Parathyroid adenoma (tissue), 2 donors: ENCODE measurements around the gene EPHB4.
"Not testable (repeated sequence)": the region's sequence is repeated elsewhere in the genome, so short reads cannot be mapped to it uniquely, and the experiment has no call there.

Source experiments
- H2AFZ ChIP-seq: fragments of 300-600 bp; sonication (generic); one replicate; pipeline ENCODE4 v1.7.0; 2017; ENCODE audit warnings: antibody characterized with exemption, mild to moderate bottlenecking
- H3K27ac ChIP-seq: fragments of 300-600 bp; sonication (generic); one replicate; pipeline ENCODE4 v1.7.0; 2017
- H3K27me3 ChIP-seq: fragments of 300-600 bp; sonication (generic); one replicate; pipeline ENCODE4 v1.7.0; 2017; ENCODE audit warnings: low read length; ENCODE audit not compliant: control insufficient read depth, insufficient read depth
- H3K36me3 ChIP-seq: fragments of 300-600 bp; sonication (generic); one replicate; pipeline ENCODE4 v1.7.0; 2017; ENCODE audit warnings: low read length; ENCODE audit not compliant: control insufficient read depth, insufficient read depth
- H3K4me1 ChIP-seq: fragments of 300-600 bp; sonication (generic); one replicate; pipeline ENCODE4 v1.7.0; 2017; ENCODE audit warnings: control low read depth
- H3K4me2 ChIP-seq: fragments of 300-600 bp; sonication (generic); one replicate; pipeline ENCODE4 v1.7.0; 2017; ENCODE audit warnings: low read length
- H3K4me3 ChIP-seq: fragments of 300-600 bp; sonication (generic); one replicate; pipeline ENCODE4 v1.7.0; 2017; ENCODE audit warnings: low read depth, low read length
- H3K79me2 ChIP-seq: fragments of 300-600 bp; sonication (generic); one replicate; pipeline ENCODE4 v1.7.0; 2017; ENCODE audit warnings: control low read depth
- H3K9ac ChIP-seq: fragments of 300-600 bp; sonication (generic); one replicate; pipeline ENCODE4 v1.7.0; 2017; ENCODE audit warnings: mild to moderate bottlenecking
- H3K9me3 ChIP-seq: fragments of 300-600 bp; sonication (generic); one replicate; pipeline ENCODE4 v1.7.0; 2017; ENCODE audit warnings: low read length; ENCODE audit not compliant: control insufficient read depth
- TF ChIP-seq, protein P1 (sequence below): fragments of 300-600 bp; sonication (generic); IDR thresholded peaks from one replicate; pipeline ENCODE4 v1.7.0; 2017; ENCODE audit warnings: antibody characterized with exemption, mild to moderate bottlenecking
- donor health status: primary hyperparathyroidism.

EPHB4 gene

DNA sequence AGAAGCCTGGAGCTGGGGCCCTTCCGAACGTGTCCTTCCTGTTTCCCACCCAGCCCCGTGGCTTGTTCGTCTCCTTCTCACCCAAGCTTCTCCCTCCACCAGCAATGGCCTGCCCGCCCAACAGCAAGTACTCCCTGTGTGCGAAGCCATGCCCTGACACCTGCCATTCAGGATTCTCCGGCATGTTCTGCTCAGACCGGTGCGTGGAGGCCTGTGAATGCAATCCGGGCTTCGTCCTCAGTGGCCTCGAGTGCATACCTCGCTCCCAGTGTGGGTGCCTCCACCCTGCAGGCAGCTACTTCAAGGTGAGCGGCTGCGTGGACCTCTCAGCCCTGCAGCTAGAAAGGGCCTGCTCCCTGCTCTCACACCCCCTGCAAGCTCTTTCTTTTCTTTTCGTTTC, 62.1 kb downstream of the EPHB4 start:
- Histone ChIP-seq H3K4me2 (no peak overlapping the region), H3K36me3 (no peaks in the 10 kb centered on the region), H3K79me2 (no peaks in the 10 kb centered on the region), H3K4me3 (no peak overlapping the region), H3K4me1 (no peaks in the 10 kb centered on the region), H3K27ac (no peak overlapping the region), H2AFZ (no peak overlapping the region), H3K9me3 (no peaks in the 10 kb centered on the region), H3K27me3 (no peaks in the 10 kb centered on the region), H3K9ac (no peak overlapping the region)
- TF ChIP-seq, protein P1, sequence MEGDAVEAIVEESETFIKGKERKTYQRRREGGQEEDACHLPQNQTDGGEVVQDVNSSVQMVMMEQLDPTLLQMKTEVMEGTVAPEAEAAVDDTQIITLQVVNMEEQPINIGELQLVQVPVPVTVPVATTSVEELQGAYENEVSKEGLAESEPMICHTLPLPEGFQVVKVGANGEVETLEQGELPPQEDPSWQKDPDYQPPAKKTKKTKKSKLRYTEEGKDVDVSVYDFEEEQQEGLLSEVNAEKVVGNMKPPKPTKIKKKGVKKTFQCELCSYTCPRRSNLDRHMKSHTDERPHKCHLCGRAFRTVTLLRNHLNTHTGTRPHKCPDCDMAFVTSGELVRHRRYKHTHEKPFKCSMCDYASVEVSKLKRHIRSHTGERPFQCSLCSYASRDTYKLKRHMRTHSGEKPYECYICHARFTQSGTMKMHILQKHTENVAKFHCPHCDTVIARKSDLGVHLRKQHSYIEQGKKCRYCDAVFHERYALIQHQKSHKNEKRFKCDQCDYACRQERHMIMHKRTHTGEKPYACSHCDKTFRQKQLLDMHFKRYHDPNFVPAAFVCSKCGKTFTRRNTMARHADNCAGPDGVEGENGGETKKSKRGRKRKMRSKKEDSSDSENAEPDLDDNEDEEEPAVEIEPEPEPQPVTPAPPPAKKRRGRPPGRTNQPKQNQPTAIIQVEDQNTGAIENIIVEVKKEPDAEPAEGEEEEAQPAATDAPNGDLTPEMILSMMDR = no peak

DNA sequence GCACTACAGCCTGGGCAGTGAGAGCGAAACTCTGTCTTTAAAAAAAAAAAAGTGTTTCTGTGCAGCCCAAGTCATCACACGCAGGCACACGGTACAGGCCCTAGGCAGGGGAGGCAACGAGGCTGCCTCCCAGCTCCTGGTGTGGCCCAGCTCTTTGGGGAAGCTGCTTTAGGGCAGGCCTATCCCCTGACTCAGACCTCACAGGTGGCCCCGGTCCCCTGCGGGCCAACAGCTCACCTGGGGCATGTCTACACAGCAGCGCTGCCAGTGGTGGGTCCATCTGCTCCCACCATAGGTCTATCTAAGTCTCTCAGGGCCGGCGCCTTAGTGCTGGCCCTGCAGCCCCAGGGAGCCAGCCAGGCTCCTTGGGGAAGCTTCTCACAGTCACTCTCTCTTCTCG, 62.5 kb downstream of the EPHB4 start:
- H3K27me3 ChIP-seq = no peaks in the 10 kb centered on the region
- no peaks in the 10 kb centered on the region for H3K79me2 ChIP-seq
- H3K4me2 ChIP-seq = no peak overlapping the region
- H3K27ac ChIP-seq = no peak overlapping the region
- no peaks in the 10 kb centered on the region for H3K4me1 ChIP-seq
- no peak overlapping the region for H3K9ac ChIP-seq
- no peak overlapping the region for H2AFZ ChIP-seq
- no peaks in the 10 kb centered on the region for H3K36me3 ChIP-seq
- no peak overlapping the region for H3K4me3 ChIP-seq
- H3K9me3 ChIP-seq = no peaks in the 10 kb centered on the region
- TF ChIP-seq, protein P1 = no peak

DNA sequence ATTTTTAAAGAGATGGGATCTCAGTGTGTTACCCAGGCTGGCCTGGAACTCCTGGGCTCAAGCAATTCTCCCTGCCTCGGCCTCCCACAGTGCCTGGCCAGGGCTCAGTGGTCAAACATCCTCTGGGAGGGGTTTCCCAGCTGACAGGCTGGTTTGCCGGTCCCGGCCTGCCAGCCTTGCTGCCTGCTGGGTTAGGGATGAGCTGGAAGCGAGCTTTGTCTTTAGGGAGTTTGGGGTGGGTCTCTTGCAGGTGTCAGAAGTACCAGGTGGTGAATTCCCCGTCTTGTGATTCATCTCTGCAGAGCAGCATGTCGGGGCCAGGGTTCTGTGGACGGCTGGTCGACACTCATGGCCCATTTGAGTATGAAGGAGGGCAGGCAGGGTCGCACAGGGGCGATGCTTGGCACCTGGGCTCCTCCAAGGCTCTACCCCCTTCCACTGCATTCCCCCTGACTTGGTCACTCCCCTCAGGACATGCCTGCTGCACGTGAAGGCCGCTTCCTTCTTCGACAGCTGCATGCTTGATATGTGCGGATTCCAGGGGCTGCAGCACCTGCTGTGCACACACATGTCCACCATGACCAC, 63.7 kb downstream of the EPHB4 start:
- Histone ChIP-seq H3K27me3 (no peaks in the 10 kb centered on the region), H3K36me3 (no peaks in the 10 kb centered on the region), H3K4me3 (no peak overlapping the region)

DNA sequence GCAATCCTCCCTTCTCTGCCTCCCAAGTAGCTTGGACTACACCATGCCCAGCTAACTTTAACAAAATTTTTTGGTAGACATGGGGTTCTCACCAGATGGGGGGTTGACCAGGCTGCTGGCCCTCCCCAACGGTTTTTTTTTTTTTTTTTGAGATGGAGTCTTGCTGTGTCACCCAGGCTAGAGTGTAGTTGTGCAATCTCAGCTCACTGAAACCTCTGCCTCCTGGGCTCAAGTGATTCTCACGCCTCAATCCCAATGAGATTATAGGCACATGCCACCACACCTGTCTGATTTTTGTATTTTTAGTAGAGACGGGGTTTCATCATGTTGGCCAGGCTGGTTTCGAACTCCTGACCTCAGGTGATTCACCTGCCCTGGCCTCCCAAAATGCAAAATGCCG, 64.5 kb downstream of the EPHB4 start:
- H3K4me1 ChIP-seq, H3K9me3 ChIP-seq, H3K79me2 ChIP-seq, H3K4me2 ChIP-seq, H3K9ac ChIP-seq, H3K36me3 ChIP-seq, H3K4me3 ChIP-seq, H2AFZ ChIP-seq, H3K27ac ChIP-seq, H3K27me3 ChIP-seq: not testable (repeated sequence)

More for the DNA sequence above, 63.7 kb downstream of the EPHB4 start:
- Histone ChIP-seq H3K4me1 (no peaks in the 10 kb centered on the region), H3K9me3 (no peaks in the 10 kb centered on the region), H3K79me2 (no peaks in the 10 kb centered on the region), H3K9ac (no peak overlapping the region), H3K4me2 (no peak overlapping the region), H2AFZ (no peak overlapping the region), H3K27ac (no peak overlapping the region)
- TF ChIP-seq, protein P1 = no peak

DNA sequence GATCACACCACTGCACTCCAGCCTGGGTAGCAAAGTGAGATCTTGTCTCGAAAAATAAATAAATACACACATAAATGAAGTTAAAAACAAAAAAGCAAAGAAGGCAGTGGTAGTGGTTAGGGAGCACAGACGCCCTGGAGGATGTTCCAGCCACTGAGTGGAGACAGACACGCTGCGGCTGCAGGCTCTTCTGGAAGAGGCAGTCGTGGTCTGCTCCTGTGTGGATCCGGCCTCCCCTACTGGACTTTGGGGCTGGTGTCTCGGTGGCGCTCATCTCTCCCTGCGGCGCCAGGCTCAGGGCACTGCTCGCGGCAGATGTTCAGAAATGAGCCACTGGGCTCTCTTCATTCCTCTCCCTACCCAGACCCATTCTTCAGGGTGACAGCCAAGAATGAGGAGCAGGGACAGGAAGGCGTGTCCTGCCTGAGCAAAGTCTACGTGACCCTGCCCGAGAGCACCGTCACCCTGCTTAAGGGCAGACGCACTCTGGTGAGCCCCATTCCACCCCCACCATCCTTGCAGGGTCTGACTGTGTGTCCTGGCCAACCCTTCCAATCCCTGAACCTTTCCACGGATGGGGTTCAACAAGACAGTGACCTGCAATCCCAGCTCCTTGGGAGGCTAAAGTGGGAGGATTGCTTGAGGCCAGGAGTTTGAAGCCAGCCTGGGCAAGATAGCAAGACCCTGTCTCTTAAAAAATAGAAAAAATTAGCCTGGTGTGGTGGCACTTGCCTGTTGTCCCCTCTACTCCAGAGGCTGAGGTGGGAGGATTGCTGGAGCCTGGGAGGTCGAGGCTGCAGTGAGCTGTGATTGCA, 67.8 kb downstream of the EPHB4 start:
- Histone ChIP-seq H2AFZ (no peak overlapping the region), H3K9me3 (no peaks in the 10 kb centered on the region), H3K9ac (no peak overlapping the region), H3K27ac (no peak overlapping the region), H3K79me2 (no peaks in the 10 kb centered on the region), H3K4me1 (no peaks in the 10 kb centered on the region), H3K27me3 (no peaks in the 10 kb centered on the region), H3K36me3 (no peaks in the 10 kb centered on the region), H3K4me3 (no peak overlapping the region), H3K4me2 (no peak overlapping the region)
- TF ChIP-seq, protein P1 = no peak
